Stimulated activated CD4-positive, alpha-beta T cell treated with anti-CD3 and anti-CD28 coated beads, Interleukin-15, amount 100 ng/mL, for 1 hour (primary cell): Measurements from ENCODE around the gene IGF1R.
"Not testable (repeated sequence)": the region's sequence is repeated elsewhere in the genome, so short reads cannot be mapped to it uniquely, and the experiment has no call there.

Experiments used
- DNase-seq, 2 donors: peaks; one replicate each; pipeline ENCODE4 v3.0.0-alpha.2; 2020; ENCODE audit warnings: low read depth in 1 of 2, low spot score in 1 of 2

The IGF1R gene

GRCh38 chr15:98955331-98955730 is 307.0 kb downstream of the IGF1R start:
- no peak for DNase-seq

GRCh38 chr15:98955961-98956723 is 307.8 kb downstream of the IGF1R start:
- no peak for DNase-seq

- DNase-seq: no peak
Measured at GRCh38 chr15:98956796-98957553, 308.6 kb downstream of the IGF1R start.

- DNase-seq: no peak
Measured at GRCh38 chr15:98957655-98958054, 309.3 kb downstream of the IGF1R start.

GRCh38 chr15:98958076-98958475 is 309.7 kb downstream of the IGF1R start:
- no peak for DNase-seq

- DNase-seq: no peak
Measured at GRCh38 chr15:98958918-98959639, 310.7 kb downstream of the IGF1R start.

GRCh38 chr15:98959640-98960007 is 311.3 kb downstream of the IGF1R start:
- no peak for DNase-seq

GRCh38 chr15:98960555-98961050 is 312.3 kb downstream of the IGF1R start:
- DNase-seq: no peak

GRCh38 chr15:98963444-98963843 is 315.1 kb downstream of the IGF1R start:
- DNase-seq: no peak

- DNase-seq: no peak
Measured at GRCh38 chr15:98964466-98965133, 316.3 kb downstream of the IGF1R start.

- not testable (repeated sequence) for DNase-seq
Measured at GRCh38 chr15:98965134-98965491, 316.8 kb downstream of the IGF1R start.

- DNase-seq: no peak
Measured at GRCh38 chr15:98965597-98965996, 317.3 kb downstream of the IGF1R start.

- no peak for DNase-seq
Measured at GRCh38 chr15:98966091-98966787, 317.9 kb downstream of the IGF1R start.

- DNase-seq: no peak
Measured at GRCh38 chr15:98967096-98967495, 318.8 kb downstream of the IGF1R start.

GRCh38 chr15:98967916-98968315 is 319.6 kb downstream of the IGF1R start:
- no peak for DNase-seq

- DNase-seq: no peak
Measured at GRCh38 chr15:98968576-98968975, 320.2 kb downstream of the IGF1R start.

GRCh38 chr15:98969126-98969735 is 320.9 kb downstream of the IGF1R start:
- no peak for DNase-seq

- DNase-seq: no peak
Measured at GRCh38 chr15:98970799-98971198, 322.5 kb downstream of the IGF1R start.

GRCh38 chr15:98976500-98976899 is 328.2 kb downstream of the IGF1R start:
- no peak for DNase-seq

- DNase-seq: no peak
Measured at GRCh38 chr15:98977441-98977840, 329.1 kb downstream of the IGF1R start.
